Measurements from ENCODE around the gene CCDC122. TPM values are rescaled to one million over a fixed set of nuclear protein-coding genes. Genes with fewer than 3 reads are reported as not detected.

The CCDC122 gene
- total RNA-seq, 1 donor from 2014 or later: 7.4 TPM

- Histone ChIP-seq H3K27me3 (ENCODE audit: control insufficient read depth, insufficient read depth, low read length) (no peaks in the 10 kb centered on the region), H3K36me3 (ENCODE audit: control insufficient read depth, insufficient read depth, low read length) (no peaks in the 10 kb centered on the region), H3K4me3 (ENCODE audit: low read depth, low read length) (no peak overlapping the region)
- TF ChIP-seq CTCF (IDR thresholded peaks at IDR 0.05; ENCODE audit: insufficient read depth, low read length, poor library complexity, severe bottlenecking): no peak
- no peak for DNase-seq (ENCODE audit: low read depth)
Measured at GRCh38 chr13:43915451-43915850, 35.9 kb upstream of the CCDC122 start.

- no peaks in the 10 kb centered on the region for H3K27me3 ChIP-seq (ENCODE audit: control insufficient read depth, insufficient read depth, low read length)
- H3K4me3 ChIP-seq (ENCODE audit: low read depth, low read length): no peak overlapping the region
- no peak for TF ChIP-seq CTCF (IDR thresholded peaks at IDR 0.05; ENCODE audit: insufficient read depth, low read length, poor library complexity, severe bottlenecking)
- no peaks in the 10 kb centered on the region for H3K36me3 ChIP-seq (ENCODE audit: control insufficient read depth, insufficient read depth, low read length)
- no peak for DNase-seq (ENCODE audit: low read depth)
Measured at GRCh38 chr13:43911871-43912270, 32.3 kb upstream of the CCDC122 start.

- H3K27me3 ChIP-seq (ENCODE audit: control insufficient read depth, insufficient read depth, low read length): no peaks in the 10 kb centered on the region
- no peak overlapping the region for H3K4me3 ChIP-seq (ENCODE audit: low read depth, low read length)
- TF ChIP-seq CTCF (IDR thresholded peaks at IDR 0.05; ENCODE audit: insufficient read depth, low read length, poor library complexity, severe bottlenecking): no peak
- no peak for DNase-seq (ENCODE audit: low read depth)
- no peaks in the 10 kb centered on the region for H3K36me3 ChIP-seq (ENCODE audit: control insufficient read depth, insufficient read depth, low read length)
Measured at GRCh38 chr13:43911278-43911677, 31.7 kb upstream of the CCDC122 start.

- Histone ChIP-seq H3K27me3 (ENCODE audit: control insufficient read depth, insufficient read depth, low read length) (no peaks in the 10 kb centered on the region), H3K4me3 (ENCODE audit: low read depth, low read length) (no peak overlapping the region), H3K36me3 (ENCODE audit: control insufficient read depth, insufficient read depth, low read length) (no peaks in the 10 kb centered on the region)
- no peak for DNase-seq (ENCODE audit: low read depth)
- TF ChIP-seq CTCF (IDR thresholded peaks at IDR 0.05; ENCODE audit: insufficient read depth, low read length, poor library complexity, severe bottlenecking): no peak
Measured at GRCh38 chr13:43910856-43911255, 31.3 kb upstream of the CCDC122 start.

- DNase-seq (ENCODE audit: low read depth): peak; percentile 35
- peak; percentile 29 for TF ChIP-seq CTCF (IDR thresholded peaks at IDR 0.05; ENCODE audit: insufficient read depth, low read length, poor library complexity, severe bottlenecking)
- Histone ChIP-seq H3K4me3 (ENCODE audit: low read depth, low read length) (no peak overlapping the region), H3K27me3 (ENCODE audit: control insufficient read depth, insufficient read depth, low read length) (no peaks in the 10 kb centered on the region), H3K36me3 (ENCODE audit: control insufficient read depth, insufficient read depth, low read length) (no peaks in the 10 kb centered on the region)
Measured at GRCh38 chr13:43908156-43909126, 28.9 kb upstream of the CCDC122 start.
